Omental fat pad (tissue), 4 donors: ENCODE data around the gene B4GALT5. TPM values are rescaled to one million over a fixed set of nuclear protein-coding genes. Genes with fewer than 3 reads are reported as not detected.
A peak's percentile ranks its signal among the peaks of the same experiment; 100 is the strongest.

ENCODE experiments used
- ATAC-seq: fragments of 150-250 bp; one replicate; pipeline ENCODE4 v1.9.1; 2016; ENCODE audit warnings: mild to moderate bottlenecking, moderate library complexity; ENCODE audit not compliant: low FRiP score
- DNase-seq: peaks from one replicate; pipeline ENCODE4 v3.0.0-alpha.2; 2019; ENCODE audit warnings: low spot score
- total RNA-seq, 4 donors: library from RNA; depleted of rRNA; stranded (reverse); fragments of >200 nt; gene quantifications; one replicate each; pipeline ENCODE4 v1.1.0, GENCODE V29; 2016
- TF ChIP-seq, protein P1 (sequence below), 3 donors: fragments of 450-650 bp; IDR thresholded peaks; one replicate each; pipeline ENCODE4 v1.5.1; 2016 to 2017; ENCODE audit warnings: antibody characterized with exemption in 3 of 3, mild to moderate bottlenecking in 3 of 3, moderate library complexity in 2 of 3

Gene B4GALT5
- total RNA-seq, 4 donors from 2014 or later = 27.0 to 93.1 (median 31.3) TPM

DNA sequence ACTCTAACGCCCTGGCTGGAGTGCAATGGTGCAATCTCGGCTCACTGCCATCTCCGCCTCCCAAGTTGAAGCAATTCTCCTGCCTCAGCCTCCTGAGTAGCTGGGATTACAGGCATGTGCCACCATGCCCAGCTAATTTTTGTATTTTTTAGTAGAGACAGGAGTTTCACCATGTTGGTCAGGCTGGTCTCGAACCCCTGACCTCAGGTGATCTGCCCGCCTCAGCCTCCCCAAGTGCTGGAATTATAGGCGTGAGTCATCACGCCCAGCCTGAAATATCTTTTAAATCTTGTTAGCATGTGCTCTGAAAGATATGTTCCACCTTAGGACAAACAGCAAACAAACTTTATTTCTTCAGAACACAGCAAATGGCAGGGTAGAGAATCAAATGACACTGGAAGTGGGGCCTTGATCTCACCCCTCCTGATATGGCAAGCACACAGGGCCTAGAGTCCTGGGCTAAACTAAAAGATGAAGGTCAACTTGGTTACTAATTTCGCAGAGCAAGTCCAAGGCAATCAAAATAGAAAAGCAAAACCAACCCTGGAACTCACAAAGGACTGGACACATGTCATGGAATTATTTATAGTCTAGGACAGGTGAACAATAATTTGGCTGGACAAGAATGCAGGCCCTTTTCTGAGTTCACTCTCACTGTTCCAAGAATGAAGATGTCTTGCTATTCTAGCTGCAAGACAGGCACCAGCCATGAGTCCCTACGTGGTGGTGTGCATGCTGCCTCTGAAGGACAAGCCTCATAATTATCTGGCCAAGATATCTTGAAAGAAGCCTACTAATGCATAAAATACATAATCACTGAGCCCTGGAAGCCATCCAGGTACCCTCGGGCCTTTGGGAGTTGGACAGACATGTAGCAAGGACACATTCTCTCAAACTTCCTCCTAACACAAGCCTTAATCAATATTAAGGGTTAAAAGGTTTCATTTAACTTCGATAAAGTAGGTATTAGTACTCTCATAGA lies 35.6 kb downstream of the B4GALT5 start:
- ATAC-seq = no peak
- TF ChIP-seq, protein P1, sequence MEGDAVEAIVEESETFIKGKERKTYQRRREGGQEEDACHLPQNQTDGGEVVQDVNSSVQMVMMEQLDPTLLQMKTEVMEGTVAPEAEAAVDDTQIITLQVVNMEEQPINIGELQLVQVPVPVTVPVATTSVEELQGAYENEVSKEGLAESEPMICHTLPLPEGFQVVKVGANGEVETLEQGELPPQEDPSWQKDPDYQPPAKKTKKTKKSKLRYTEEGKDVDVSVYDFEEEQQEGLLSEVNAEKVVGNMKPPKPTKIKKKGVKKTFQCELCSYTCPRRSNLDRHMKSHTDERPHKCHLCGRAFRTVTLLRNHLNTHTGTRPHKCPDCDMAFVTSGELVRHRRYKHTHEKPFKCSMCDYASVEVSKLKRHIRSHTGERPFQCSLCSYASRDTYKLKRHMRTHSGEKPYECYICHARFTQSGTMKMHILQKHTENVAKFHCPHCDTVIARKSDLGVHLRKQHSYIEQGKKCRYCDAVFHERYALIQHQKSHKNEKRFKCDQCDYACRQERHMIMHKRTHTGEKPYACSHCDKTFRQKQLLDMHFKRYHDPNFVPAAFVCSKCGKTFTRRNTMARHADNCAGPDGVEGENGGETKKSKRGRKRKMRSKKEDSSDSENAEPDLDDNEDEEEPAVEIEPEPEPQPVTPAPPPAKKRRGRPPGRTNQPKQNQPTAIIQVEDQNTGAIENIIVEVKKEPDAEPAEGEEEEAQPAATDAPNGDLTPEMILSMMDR (IDR thresholded peaks at IDR 0.05) = no peak
- DNase-seq = no peak

GRCh38 chr20:49676581-49677291 lies 36.9 kb downstream of the B4GALT5 start:
- ATAC-seq (peak; percentile 43), DNase-seq (no peak)
- TF ChIP-seq, protein P1 (IDR thresholded peaks at IDR 0.05) = no peak

DNA sequence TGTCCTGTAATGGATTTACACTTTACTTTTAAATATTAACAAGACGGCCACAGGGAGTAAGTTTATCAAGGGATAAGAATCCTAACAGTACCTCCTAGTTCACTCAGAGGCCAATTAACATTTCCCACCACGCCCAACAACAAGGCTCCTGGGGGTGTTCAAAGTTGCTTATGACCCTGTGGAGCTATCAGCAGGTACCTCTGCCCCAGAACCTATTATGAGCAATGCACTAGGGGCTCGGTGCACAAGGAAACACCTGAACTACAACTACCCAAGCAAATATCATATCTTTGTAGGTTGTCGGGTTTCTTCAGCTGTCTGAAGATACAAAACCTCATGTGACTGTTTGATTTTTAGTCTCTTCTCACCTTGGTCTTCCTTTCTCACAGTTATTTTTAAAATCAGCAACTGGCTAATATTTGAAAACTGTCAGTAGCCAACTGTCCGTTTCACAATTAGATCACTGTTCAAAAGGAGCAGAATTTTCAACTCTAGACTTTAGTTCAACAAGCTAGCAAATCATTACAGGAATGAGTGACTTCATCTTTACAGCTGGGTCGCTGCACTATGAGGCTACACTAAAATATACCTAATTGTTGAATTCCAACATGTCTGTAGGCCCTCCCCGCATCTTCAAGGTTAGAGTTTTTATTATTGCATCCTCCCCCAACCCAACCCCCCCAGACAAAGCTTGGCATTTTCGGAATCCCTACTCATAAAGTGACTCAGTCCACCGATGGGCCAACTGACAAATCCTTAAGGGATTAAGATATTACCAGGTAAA lies 38.1 kb downstream of the B4GALT5 start:
- DNase-seq = no peak
- TF ChIP-seq, protein P1 (IDR thresholded peaks at IDR 0.05) = no peak
- ATAC-seq = no peak

DNA sequence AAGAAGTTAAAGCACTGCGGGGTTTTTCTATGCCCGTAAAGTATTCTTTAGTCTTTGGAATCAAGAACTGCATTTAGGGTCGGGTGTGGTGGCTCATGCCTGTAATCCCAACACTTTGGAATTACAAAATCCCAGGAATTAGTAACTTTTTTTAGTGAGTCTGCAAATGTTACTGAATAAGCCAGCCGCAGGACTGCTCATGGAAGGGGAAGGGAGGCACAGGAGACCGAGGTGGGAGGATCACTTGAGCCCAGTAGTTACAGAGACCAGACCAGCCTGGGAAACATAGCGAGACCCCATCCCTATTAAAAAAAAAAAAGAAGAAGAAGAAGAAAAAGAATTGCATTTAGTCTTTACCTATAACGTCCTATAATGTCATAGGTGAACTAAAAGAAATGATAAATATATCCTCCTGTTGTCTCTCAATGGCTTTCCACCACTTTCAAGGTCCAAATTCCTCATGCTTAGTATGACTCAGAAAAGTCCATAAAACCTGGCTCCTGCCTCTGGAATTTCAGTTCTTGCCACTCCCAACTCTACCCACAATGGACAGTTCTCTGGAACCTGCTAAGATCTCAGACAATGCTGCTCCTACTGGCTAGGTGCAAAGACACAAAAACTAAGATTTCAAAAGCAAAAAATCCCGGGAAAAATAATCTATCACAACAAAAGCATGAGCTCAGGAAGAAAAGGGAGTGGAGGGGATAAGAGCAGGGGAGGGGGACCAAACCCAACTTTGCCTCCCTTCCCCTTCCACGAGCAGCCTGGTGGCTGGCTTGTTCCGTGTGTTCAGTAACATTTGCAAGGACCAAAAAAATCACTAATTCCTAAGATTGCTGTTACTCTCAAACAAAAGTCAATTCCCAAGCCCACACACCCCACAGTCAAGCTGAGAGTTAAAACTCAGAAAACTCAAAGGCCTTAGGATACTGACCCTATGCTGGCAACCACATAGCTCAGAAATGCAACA lies 39.0 kb downstream of the B4GALT5 start:
- TF ChIP-seq, protein P1 (IDR thresholded peaks at IDR 0.05) = no peak
- peak; percentile 30 for ATAC-seq
- no peak for DNase-seq

DNA sequence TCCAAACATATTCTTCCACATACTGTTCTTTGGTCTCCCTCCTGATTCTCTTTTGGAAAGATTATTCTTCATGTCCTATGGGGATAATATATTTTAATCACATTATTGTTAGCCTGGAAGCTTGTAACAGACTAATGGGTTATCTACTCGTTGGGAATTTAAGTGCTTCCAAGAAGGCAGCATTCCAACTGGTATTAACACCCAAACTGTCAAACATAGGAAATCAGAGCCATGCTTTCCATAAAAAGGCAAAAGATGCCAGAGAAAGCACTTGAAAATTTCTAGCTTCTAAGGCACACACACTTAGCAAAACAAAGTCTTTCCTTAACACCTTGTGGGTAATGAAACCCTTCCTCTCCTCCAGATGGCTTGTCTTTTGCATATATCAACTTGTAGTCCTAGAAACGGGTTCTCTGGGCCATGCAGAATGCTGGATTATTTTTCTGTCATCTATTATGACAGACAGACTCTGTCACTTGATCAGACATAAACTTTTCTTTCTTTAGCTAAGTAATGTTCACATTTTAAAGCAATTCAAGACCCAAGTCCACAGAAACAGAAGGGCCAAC lies 41.5 kb downstream of the B4GALT5 start:
- ATAC-seq (no peak), DNase-seq (no peak)
- TF ChIP-seq, protein P1 (IDR thresholded peaks at IDR 0.05) = no peak
